HepG2 (cell line): Measurements from ENCODE around the gene SCNM1. TPM values are rescaled to one million over a fixed set of nuclear protein-coding genes. Genes with fewer than 3 reads are reported as not detected.

Experiments
- ATAC-seq: fragments of 200-7000 bp; cut with Tn5 transposase; 3 replicates; pipeline ENCODE4 v1.9.1; 2020; ENCODE audit warnings: mild to moderate bottlenecking, moderate library complexity
- BruUV-seq: library from RNA; stranded (reverse); fragments of 400-500 nt; replicated peaks from 2 replicates; lab custom pipeline; 2021; lab: Mats Ljungman, UMichigan
- CTCF ChIA-PET: fragments of 300-600 bp; formaldehyde crosslinking; extraction: SDS; loops from one replicate; lab custom pipeline; 2021; ENCODE audit warnings: low total read pairs, inconsistent platforms, low intra/inter-chr PET ratio; lab: Yijun Ruan, JAX
- POLR2A ChIA-PET: fragments of 350-600 bp; sonication (Branson Sonifier 250); formaldehyde crosslinking; loops from one replicate; lab custom pipeline; 2020; ENCODE audit warnings: antibody characterized with exemption, inconsistent platforms; lab: Yijun Ruan, JAX
- DNase-seq: peaks from one replicate; pipeline ENCODE4 v3.0.0-alpha.2; 2015; ENCODE audit warnings: low spot score
- FAIRE-seq: peaks from 3 replicates; lab custom pipeline; 2011; peaks lifted over from hg19 to GRCh38; lab: Jason Lieb, UNC
- H2AFZ ChIP-seq: one replicate; pipeline ENCODE4 v1.6.1; 2011; ENCODE audit warnings: low read length, inconsistent platforms
- H3K27ac ChIP-seq: fragments of 300-600 bp; 3 replicates; pipeline ENCODE4 v1.8.0; 2011; ENCODE audit warnings: mixed run types, mild to moderate bottlenecking, mixed read lengths, low read length, inconsistent platforms; ENCODE audit not compliant: insufficient read depth; ENCODE audit errors: extremely low read length
- H3K27me3 ChIP-seq, 2 experiments: fragments of 200-600 bp in 1 of 2; 2 replicates in 1 of 2; 3 replicates in 1 of 2; pipeline versions ENCODE4 v1.6.0 to v1.8.0; 2011; ENCODE audit warnings: low read length in 2 of 2, mild to moderate bottlenecking in 2 of 2, moderate library complexity in 2 of 2, inconsistent platforms in 1 of 2; ENCODE audit not compliant: insufficient read depth in 2 of 2, control insufficient read depth in 1 of 2
- H3K36me3 ChIP-seq, 2 experiments: fragments of 200-600 bp in 1 of 2; replicated peaks in 1 of 2; 2 replicates in 1 of 2; 3 replicates in 1 of 2; pipeline versions ENCODE4 v1.5.1 to v1.8.0; 2011; ENCODE audit warnings: low read length in 2 of 2, inconsistent platforms in 1 of 2; ENCODE audit not compliant: insufficient read depth in 2 of 2, control insufficient read depth in 1 of 2
- H3K4me1 ChIP-seq: 2 replicates; pipeline ENCODE4 v1.5.1; 2012; ENCODE audit warnings: low read length, inconsistent platforms; ENCODE audit not compliant: insufficient read depth
- H3K4me2 ChIP-seq: 2 replicates; pipeline ENCODE4 v1.6.0; 2011; ENCODE audit warnings: low read depth, low read length, inconsistent platforms
- H3K4me3 ChIP-seq, 3 experiments: fragments of 200-600 bp in 1 of 3; sonication (generic), shearing (Covaris generic) in 1 of 3; replicated peaks in 1 of 3; 2 replicates each; pipeline ENCODE4 v1.5.1; 2011 to 2016; ENCODE audit warnings: low read length in 3 of 3, inconsistent platforms in 2 of 3, low read depth in 2 of 3, mild to moderate bottlenecking in 2 of 3, control low read depth in 1 of 3, mixed read lengths in 1 of 3; ENCODE audit not compliant: insufficient read depth in 1 of 3
- H3K79me2 ChIP-seq: one replicate; pipeline ENCODE4 v1.6.1; 2011; ENCODE audit warnings: low read length, inconsistent platforms; ENCODE audit not compliant: insufficient read depth
- H3K9ac ChIP-seq: 2 replicates; pipeline ENCODE4 v1.6.0; 2011; ENCODE audit warnings: mild to moderate bottlenecking, low read depth, low read length, inconsistent platforms; ENCODE audit not compliant: insufficient read depth
- H3K9me3 ChIP-seq: 2 replicates; pipeline ENCODE4 v1.5.1; 2012; ENCODE audit warnings: mild to moderate bottlenecking, low read length
- H4K20me1 ChIP-seq: 2 replicates; pipeline ENCODE4 v1.6.0; 2011; ENCODE audit warnings: inconsistent platforms, mild to moderate bottlenecking, low read length, moderate library complexity; ENCODE audit not compliant: insufficient read depth
- FLYWCH1 ChIP-seq: sonication (generic); formaldehyde crosslinking; IDR thresholded peaks from 2 replicates; pipeline ENCODE4 v1.8.1; 2023; ENCODE audit warnings: mild to moderate bottlenecking, missing genetic modification reagents
- FOXK2 ChIP-seq: fragments of 450-650 bp; IDR thresholded peaks from 2 replicates; pipeline ENCODE4 v1.6.1; 2016
- HNRNPH1 ChIP-seq: fragments of 200-400 bp; formaldehyde crosslinking; optimal IDR thresholded peaks from 2 replicates; pipeline ENCODE3; 2017; ENCODE audit warnings: mild to moderate bottlenecking, low read depth, low read length
- HOXD1 ChIP-seq: sonication (generic); formaldehyde crosslinking; IDR thresholded peaks from 2 replicates; pipeline ENCODE4 v1.5.0; 2020; ENCODE audit warnings: missing genetic modification reagents
- SMARCE1 ChIP-seq: fragments of 450-650 bp; IDR thresholded peaks from 2 replicates; pipeline ENCODE4 v1.6.1; 2017; ENCODE audit warnings: borderline replicate concordance
- SRSF1 ChIP-seq: fragments of 200-400 bp; formaldehyde crosslinking; optimal IDR thresholded peaks from 2 replicates; pipeline ENCODE3; 2017; ENCODE audit warnings: mild to moderate bottlenecking, low read depth, low read length, moderate library complexity
- ZNF263 ChIP-seq: sonication (generic); formaldehyde crosslinking; IDR thresholded peaks from 2 replicates; pipeline ENCODE4 v1.4.0; 2020; ENCODE audit warnings: missing genetic modification reagents
- ZNF326 ChIP-seq: sonication (generic); formaldehyde crosslinking; IDR thresholded peaks from 2 replicates; pipeline ENCODE4 v1.4.0; 2020; ENCODE audit warnings: missing genetic modification reagents, borderline replicate concordance
- ZSCAN20 ChIP-seq: sonication (generic); formaldehyde crosslinking; IDR thresholded peaks from 2 replicates; pipeline ENCODE4 v1.4.0; 2020; ENCODE audit warnings: missing genetic modification reagents, mild to moderate bottlenecking, borderline replicate concordance
- WGBS: methylation state at CpG from one replicate; pipeline ENCODE4 v1.1.6; 2017; ENCODE audit warnings: low lambda C conversion rate; 5-methylcytosine and 5-hydroxymethylcytosine counted together
- in situ Hi-C: cut with HindIII; loops from 2 replicates; pipeline ENCODE4 v1.10.0; 2017; ENCODE audit warnings: low pct_unique_long_range_greater_than_20kb; ENCODE audit not compliant: extremely low pct_ligation_motif_present
- intact Hi-C: fragments of 100-400 bp; cut with micrococcal nuclease; formaldehyde crosslinking; loops from one replicate; pipeline ENCODE4 v1.10.0; 2022; ENCODE audit not compliant: unreplicated experiment
- polyA plus RNA-seq, 8 experiments: library from polyadenylated mRNA; depleted of rRNA in 3 of 8; stranded (reverse) in 7 of 8; unstranded in 1 of 8; fragments of >200 nt; fragmentation: Illumina TruSeq in 4 of 8; extraction: Trizol in 4 of 8; gene quantifications; 2 replicates each; pipeline versions ENCODE4 v1.2.1 to v1.2.3, GENCODE V29; 2011 to 2016; ENCODE audit warnings: low read depth in 4 of 8, missing spikeins in 1 of 8, mixed read lengths in 1 of 8; ENCODE audit not compliant: insufficient read depth in 1 of 8
- total RNA-seq, 5 experiments: library from RNA; depleted of rRNA; stranded (reverse); fragments of >200 nt; fragmentation: Illumina TruSeq; extraction: Trizol; gene quantifications; 2 replicates each; pipeline ENCODE4 v1.2.3, GENCODE V29; 2016; ENCODE audit warnings: low read depth in 1 of 5
- TF ChIP-seq, protein P1 (sequence below): sonication (generic); formaldehyde crosslinking; IDR thresholded peaks from 2 replicates; pipeline ENCODE4 v1.8.1; 2023; ENCODE audit warnings: mild to moderate bottlenecking, missing genetic modification reagents
- TF ChIP-seq, protein P2 (sequence below): sonication (generic); formaldehyde crosslinking; IDR thresholded peaks from 2 replicates; pipeline ENCODE4 v1.8.0; 2022; ENCODE audit warnings: mild to moderate bottlenecking, missing genetic modification reagents; ENCODE audit not compliant: insufficient replicate concordance
- TF ChIP-seq, protein P3 (sequence below): sonication (generic); formaldehyde crosslinking; IDR thresholded peaks from 2 replicates; pipeline ENCODE4 v1.5.0; 2020; ENCODE audit warnings: missing genetic modification reagents, mild to moderate bottlenecking, borderline replicate concordance

SCNM1 gene
- total and polyA plus RNA-seq, 2 of the 13 experiments (the other 11 are each of a cell fraction or from before 2014, with no cell fraction given), result 16.3 to 31.5 TPM

DNA sequence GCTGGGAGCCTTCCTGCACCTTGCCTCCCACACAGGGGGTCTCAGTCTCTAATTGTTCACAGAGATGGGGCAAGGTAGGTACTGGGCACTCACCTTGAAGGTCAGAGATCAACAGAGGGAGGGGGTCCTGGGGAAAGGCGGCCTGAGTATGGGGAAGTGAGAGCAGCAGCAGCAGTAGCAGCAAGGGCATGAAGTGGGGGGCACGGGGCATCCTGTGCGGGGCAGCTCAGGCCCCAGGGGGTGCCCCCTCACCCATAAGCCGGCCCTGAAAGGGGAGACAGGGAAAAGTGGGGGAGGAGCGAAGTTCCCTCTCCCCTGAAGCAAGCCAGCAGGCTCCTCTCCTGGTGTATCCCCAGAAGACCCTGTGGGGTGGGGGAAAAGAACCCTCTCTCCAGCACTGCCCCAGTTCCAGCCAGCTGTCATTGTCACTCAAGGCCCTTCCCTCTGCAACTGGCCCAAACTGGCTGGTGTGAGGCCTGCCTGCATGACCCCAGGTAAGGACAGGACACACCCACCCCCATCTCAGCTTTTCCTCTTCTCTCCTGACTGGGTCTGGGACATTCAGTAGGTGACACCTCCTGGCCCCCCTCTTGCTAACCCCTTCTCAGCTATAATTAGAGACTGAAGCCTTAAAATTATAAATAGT, 23.4 kb upstream of the SCNM1 start:
- FAIRE-seq (no peak), DNase-seq (no peak), ATAC-seq (no peak)
- TF ChIP-seq SMARCE1 (no peak), ZSCAN20 (no peak), HNRNPH1 (no peak), FLYWCH1 (CRISPR knock-in tag) (no peak), FOXK2 (no peak), ZNF326 (no peak), HOXD1 (CRISPR knock-in tag) (no peak), SRSF1 (no peak), ZNF263 (CRISPR knock-in tag) (no peak)
- TF ChIP-seq, protein P1, sequence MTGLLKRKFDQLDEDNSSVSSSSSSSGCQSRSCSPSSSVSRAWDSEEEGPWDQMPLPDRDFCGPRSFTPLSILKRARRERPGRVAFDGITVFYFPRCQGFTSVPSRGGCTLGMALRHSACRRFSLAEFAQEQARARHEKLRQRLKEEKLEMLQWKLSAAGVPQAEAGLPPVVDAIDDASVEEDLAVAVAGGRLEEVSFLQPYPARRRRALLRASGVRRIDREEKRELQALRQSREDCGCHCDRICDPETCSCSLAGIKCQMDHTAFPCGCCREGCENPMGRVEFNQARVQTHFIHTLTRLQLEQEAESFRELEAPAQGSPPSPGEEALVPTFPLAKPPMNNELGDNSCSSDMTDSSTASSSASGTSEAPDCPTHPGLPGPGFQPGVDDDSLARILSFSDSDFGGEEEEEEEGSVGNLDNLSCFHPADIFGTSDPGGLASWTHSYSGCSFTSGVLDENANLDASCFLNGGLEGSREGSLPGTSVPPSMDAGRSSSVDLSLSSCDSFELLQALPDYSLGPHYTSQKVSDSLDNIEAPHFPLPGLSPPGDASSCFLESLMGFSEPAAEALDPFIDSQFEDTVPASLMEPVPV (CRISPR knock-in tag), result no peak
- TF ChIP-seq, protein P2, sequence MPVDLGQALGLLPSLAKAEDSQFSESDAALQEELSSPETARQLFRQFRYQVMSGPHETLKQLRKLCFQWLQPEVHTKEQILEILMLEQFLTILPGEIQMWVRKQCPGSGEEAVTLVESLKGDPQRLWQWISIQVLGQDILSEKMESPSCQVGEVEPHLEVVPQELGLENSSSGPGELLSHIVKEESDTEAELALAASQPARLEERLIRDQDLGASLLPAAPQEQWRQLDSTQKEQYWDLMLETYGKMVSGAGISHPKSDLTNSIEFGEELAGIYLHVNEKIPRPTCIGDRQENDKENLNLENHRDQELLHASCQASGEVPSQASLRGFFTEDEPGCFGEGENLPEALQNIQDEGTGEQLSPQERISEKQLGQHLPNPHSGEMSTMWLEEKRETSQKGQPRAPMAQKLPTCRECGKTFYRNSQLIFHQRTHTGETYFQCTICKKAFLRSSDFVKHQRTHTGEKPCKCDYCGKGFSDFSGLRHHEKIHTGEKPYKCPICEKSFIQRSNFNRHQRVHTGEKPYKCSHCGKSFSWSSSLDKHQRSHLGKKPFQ (CRISPR knock-in tag), result no peak
- TF ChIP-seq, protein P3, sequence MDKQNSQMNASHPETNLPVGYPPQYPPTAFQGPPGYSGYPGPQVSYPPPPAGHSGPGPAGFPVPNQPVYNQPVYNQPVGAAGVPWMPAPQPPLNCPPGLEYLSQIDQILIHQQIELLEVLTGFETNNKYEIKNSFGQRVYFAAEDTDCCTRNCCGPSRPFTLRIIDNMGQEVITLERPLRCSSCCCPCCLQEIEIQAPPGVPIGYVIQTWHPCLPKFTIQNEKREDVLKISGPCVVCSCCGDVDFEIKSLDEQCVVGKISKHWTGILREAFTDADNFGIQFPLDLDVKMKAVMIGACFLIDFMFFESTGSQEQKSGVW, result no peak
- Histone ChIP-seq H3K27me3 (no peaks in the 10 kb centered on the region), H3K4me3 (no peak overlapping the region), H3K79me2 (no peaks in the 10 kb centered on the region), H3K4me2 (no peak overlapping the region), H2AFZ (no peak overlapping the region), H3K36me3 (no peaks in the 10 kb centered on the region), H4K20me1 (no peaks in the 10 kb centered on the region), H3K9ac (no peak overlapping the region), H3K27ac (no peak overlapping the region), H3K4me1 (peaks cover 21% of the 10 kb centered on the region), H3K9me3 (no peaks in the 10 kb centered on the region)
- WGBS, result 94% methylated on average over 2 of the region's 5 CpGs
- BruUV-seq, result no TSS peak
- CTCF ChIA-PET, result no interaction called here
- in situ Hi-C loops, result no loop called here
- intact Hi-C loops, result no loop called here
- POLR2A ChIA-PET, result no interaction called here
